GM18870 (cell line): ENCODE measurements around the gene VPS50.

Experiments
- ATAC-seq: cut with Tn5 transposase; IDR thresholded peaks from one replicate; pipeline ENCODE4 v1.9.1; 2021; ENCODE audit warnings: moderate library complexity; ENCODE audit not compliant: unreplicated experiment

Gene VPS50

GRCh38 chr7:93392984-93393383 is 160.8 kb downstream of the VPS50 start:
- ATAC-seq, result no peak

- no peak for ATAC-seq
Observed at GRCh38 chr7:93399642-93400041, 167.5 kb downstream of the VPS50 start.

GRCh38 chr7:93402944-93403343 is 170.8 kb downstream of the VPS50 start:
- no peak for ATAC-seq

GRCh38 chr7:93407239-93407638 is 175.1 kb downstream of the VPS50 start:
- no peak for ATAC-seq

- ATAC-seq, result no peak
Observed at GRCh38 chr7:93409324-93409723, 177.2 kb downstream of the VPS50 start.
